ENCODE data around the gene WWOX. TPM values are rescaled to one million over a fixed set of nuclear protein-coding genes. Genes with fewer than 3 reads are reported as not detected.
A peak's percentile ranks its signal among the peaks of the same experiment; 100 is the strongest.

Gene WWOX
- total RNA-seq, 1 experiment from 2014 or later = 15.6 TPM

DNA sequence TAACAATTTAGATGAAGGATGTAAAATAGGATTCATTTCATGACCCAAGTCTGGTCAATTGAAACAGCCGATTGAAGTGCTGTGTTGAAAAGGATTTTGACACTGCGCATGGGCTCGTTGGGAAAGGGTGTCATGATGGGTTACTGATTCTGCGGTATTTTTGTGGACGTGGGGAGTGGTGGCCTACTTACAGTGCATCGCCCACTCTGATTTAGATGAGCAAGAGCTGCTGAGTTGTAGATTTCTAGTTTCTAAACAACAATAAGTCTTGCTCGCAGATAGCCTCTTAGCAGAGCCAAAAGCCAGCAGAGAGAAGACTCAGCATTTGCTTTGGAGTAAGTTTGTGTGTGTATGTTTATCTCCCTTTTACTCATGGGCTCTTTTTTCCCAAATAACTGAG lies 770.0 kb downstream of the WWOX start:
- no peak overlapping the region for H3K9ac ChIP-seq (ENCODE audit: extremely low read depth, insufficient read length, low read length)
- H3T11ph ChIP-seq (ENCODE audit: low read length) = no peak overlapping the region
- H2BK20ac ChIP-seq (ENCODE audit: low read depth, low read length, poor library complexity, severe bottlenecking) = no peak overlapping the region
- no peak overlapping the region for H2BK5ac ChIP-seq (ENCODE audit: insufficient read length, low read length)
- H3K56ac ChIP-seq (ENCODE audit: insufficient read length, low read depth, low read length) = no peak overlapping the region
- H3K18ac ChIP-seq (ENCODE audit: insufficient read length, low read depth, low read length) = no peak overlapping the region
- peaks cover 4% of the 10 kb centered on the region in 2 experiments; a peak in 1 of 4 replicates for H3K4me1 Mint-ChIP-seq
- H3K4me2 ChIP-seq (ENCODE audit: insufficient read depth, insufficient read length, low read length) = no peak overlapping the region
- H3K9me3 Mint-ChIP-seq = no peaks in the 10 kb centered on the region
- peak overlapping the region in 1 of 3 experiments; percentile 52; a peak in 2 of 7 replicates for H3K27ac Mint-ChIP-seq
- H2AFZ ChIP-seq (ENCODE audit: low read length) = no peak overlapping the region
- no peaks in the 10 kb centered on the region for H3K79me2 ChIP-seq (ENCODE audit: insufficient read depth, low read length)
- H3K14ac ChIP-seq (ENCODE audit: insufficient read depth, low read length) = no peak overlapping the region
- H2BK120ac ChIP-seq (ENCODE audit: low read depth, low read length, poor library complexity, severe bottlenecking) = no peak overlapping the region
- H3K27me3 Mint-ChIP-seq (ENCODE audit: low read depth) = no peaks in the 10 kb centered on the region
- H4K8ac ChIP-seq (replicated peaks; ENCODE audit: insufficient read length, low read depth, low read length) = no peak overlapping the region
- H3K23ac ChIP-seq (ENCODE audit: insufficient read length, low read depth, low read length) = no peak overlapping the region
- H4K5ac ChIP-seq (ENCODE audit: insufficient read length, low read depth, low read length) = no peak overlapping the region
- H3K23me2 ChIP-seq (ENCODE audit: insufficient read length, low read depth, low read length, poor library complexity, severe bottlenecking) = no peaks in the 10 kb centered on the region
- no peaks in the 10 kb centered on the region for H3K27me3 ChIP-seq (ENCODE audit: insufficient read depth, low read length)
- no peak overlapping the region for H3K4me3 Mint-ChIP-seq
- no peaks in the 10 kb centered on the region for H3K4me1 ChIP-seq (ENCODE audit: insufficient read depth, low read length)
- no peak for DNase-seq
- H2BK12ac ChIP-seq (ENCODE audit: insufficient read length, low read depth, low read length) = no peak overlapping the region
- H4K91ac ChIP-seq (ENCODE audit: insufficient read length, low read depth, low read length) = no peak overlapping the region
- H3K79me1 ChIP-seq (ENCODE audit: insufficient read depth, low read depth, low read length, poor library complexity, severe bottlenecking) = no peaks in the 10 kb centered on the region
- H3K36me3 Mint-ChIP-seq (ENCODE audit: insufficient read depth in 1 of 3, low read depth in 3 of 3) = no peaks in the 10 kb centered on the region; a peak in 1 of 7 replicates
- no peak overlapping the region for H3K27ac ChIP-seq (ENCODE audit: insufficient read length, low read depth, low read length)
- no peak overlapping the region for H3K4ac ChIP-seq (ENCODE audit: low read depth, low read length)
- H2BK15ac ChIP-seq (ENCODE audit: low read depth, low read length) = no peak overlapping the region
- H3K9me3 ChIP-seq (ENCODE audit: control insufficient read depth, low read depth, low read length) = no peaks in the 10 kb centered on the region
- TF ChIP-seq, protein P1, sequence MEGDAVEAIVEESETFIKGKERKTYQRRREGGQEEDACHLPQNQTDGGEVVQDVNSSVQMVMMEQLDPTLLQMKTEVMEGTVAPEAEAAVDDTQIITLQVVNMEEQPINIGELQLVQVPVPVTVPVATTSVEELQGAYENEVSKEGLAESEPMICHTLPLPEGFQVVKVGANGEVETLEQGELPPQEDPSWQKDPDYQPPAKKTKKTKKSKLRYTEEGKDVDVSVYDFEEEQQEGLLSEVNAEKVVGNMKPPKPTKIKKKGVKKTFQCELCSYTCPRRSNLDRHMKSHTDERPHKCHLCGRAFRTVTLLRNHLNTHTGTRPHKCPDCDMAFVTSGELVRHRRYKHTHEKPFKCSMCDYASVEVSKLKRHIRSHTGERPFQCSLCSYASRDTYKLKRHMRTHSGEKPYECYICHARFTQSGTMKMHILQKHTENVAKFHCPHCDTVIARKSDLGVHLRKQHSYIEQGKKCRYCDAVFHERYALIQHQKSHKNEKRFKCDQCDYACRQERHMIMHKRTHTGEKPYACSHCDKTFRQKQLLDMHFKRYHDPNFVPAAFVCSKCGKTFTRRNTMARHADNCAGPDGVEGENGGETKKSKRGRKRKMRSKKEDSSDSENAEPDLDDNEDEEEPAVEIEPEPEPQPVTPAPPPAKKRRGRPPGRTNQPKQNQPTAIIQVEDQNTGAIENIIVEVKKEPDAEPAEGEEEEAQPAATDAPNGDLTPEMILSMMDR (conservative IDR thresholded peaks at IDR 0.05) = no peak
- no CpG with 5 or more reads among the region's 7 CpGs for WGBS (ENCODE audit: extremely low coverage, insufficient read length, low lambda C conversion rate)
- H2AK5ac ChIP-seq (ENCODE audit: insufficient read length, low read length) = no peak overlapping the region
- H4K20me1 ChIP-seq (ENCODE audit: control insufficient read depth, insufficient read depth, insufficient read length) = no peaks in the 10 kb centered on the region
